Eye (tissue), 1 donor: ENCODE data around the gene PDZK1IP1.
A peak's percentile ranks its signal among the peaks of the same experiment; 100 is the strongest.
"Not testable (repeated sequence)": the region's sequence is repeated elsewhere in the genome, so short reads cannot be mapped to it uniquely, and the experiment has no call there.

Source experiments
- DNase-seq: peaks from one replicate; pipeline ENCODE4 v3.0.0-alpha.2; 2015

Gene PDZK1IP1

DNA sequence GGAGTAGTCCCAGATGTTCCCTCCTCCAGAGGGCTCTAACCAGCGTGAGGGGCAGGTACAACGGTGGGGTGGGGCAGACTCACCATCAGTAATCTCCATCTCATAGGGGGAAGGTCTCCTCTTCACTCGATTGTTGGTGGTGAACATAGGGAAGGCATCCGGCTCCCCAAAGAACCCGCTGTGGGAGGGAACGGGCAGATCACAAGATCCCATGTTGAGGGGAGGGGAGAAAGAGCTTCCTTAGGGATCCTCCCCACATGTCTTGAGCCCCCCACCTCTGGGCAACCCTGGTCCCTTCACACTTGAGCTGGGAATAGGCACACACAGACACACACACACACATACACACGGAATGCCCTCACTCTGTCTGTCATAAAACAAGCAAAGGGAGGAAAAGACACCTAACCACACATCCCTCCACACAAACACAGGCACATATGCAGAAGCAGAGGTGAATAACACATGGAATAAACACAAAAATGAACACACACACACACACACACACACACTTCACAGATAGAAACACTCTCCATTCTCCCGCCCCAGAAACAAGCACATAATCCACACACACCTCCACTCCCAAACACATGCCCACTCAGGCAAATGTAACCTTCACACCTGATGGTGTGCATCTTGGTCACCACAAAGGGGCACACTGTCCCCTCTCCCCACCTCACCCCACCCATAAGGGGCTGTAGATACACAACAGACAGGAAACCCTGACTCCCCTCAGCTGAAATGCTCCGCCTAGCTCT, 34.3 kb upstream of the PDZK1IP1 start:
- DNase-seq = peak; percentile 15

GRCh38 chr1:47223174-47223920, 33.5 kb upstream of the PDZK1IP1 start:
- DNase-seq = peak; percentile 2

GRCh38 chr1:47222476-47222875, 32.6 kb upstream of the PDZK1IP1 start:
- DNase-seq = no peak

DNA sequence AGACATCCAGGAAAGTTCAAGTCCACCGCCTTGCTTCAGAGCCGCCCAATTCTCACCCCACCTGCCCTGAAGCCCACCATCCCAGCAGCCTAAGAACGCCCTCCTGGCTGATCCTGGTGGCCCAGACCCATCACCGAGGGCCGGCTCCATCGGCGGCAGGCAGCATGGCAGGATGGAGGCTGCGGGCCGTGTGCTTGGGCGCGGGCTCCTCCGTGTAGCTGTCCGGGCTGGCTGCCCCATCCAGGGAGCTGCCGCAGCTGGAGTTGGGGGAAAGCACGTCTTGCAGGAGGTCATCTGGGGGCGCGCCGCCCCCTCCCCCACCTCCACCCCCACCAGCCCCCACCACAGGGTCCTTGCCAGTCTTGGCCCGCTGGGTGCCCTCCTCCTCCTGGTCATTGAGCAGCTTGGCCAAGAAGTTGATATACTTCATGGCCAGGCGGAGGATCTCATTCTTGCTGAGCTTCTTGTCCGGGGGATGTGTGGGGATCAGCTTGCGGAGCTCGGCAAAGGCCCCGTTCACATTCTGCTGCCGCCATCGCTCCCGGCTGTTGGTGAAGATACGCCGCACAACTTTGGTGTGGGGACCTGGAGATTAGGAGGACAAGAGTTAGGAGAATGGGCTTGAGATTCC, 29.9 kb upstream of the PDZK1IP1 start:
- DNase-seq = no peak

DNA sequence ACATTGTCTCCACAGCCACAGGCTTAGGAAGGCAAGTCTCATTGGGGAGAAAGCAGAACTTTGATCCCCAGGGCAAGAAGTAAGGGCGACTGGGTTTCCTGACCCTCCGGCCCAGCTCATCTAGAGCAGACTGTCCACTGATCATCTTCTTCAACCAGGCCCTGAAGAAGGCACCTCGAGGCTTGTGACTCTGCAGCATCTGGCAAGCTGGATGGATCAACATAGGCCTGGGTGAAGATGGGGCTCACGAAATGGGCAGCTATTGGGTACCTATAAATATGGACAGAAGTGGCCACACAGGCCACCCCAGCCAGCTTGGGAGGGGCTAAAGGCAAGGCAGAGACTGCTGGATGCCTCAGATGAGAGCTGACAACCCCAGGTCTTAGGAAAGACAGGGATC, 29.2 kb upstream of the PDZK1IP1 start:
- no peak for DNase-seq

- no peak for DNase-seq
Observed at GRCh38 chr1:47216278-47217059, 26.6 kb upstream of the PDZK1IP1 start.

DNA sequence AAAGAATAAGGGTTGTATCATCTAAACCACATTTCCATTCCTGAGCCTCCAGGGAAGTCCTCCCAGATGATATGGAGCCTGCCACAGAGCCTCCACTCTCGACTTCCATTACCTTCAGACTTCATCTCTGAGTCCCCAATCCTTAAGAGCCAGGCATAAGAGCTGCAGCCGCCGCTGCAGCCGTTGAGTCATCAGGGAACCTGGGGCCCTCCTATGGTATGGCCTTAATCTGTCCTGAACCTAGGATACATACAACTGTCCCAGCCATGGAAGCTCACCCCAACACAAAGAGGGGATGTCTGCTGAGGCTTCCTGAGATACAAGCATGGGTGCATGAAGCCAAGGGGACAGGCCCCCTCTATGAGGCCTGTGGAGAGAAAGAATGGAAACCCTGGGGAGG, 25.9 kb upstream of the PDZK1IP1 start:
- DNase-seq = no peak

DNA sequence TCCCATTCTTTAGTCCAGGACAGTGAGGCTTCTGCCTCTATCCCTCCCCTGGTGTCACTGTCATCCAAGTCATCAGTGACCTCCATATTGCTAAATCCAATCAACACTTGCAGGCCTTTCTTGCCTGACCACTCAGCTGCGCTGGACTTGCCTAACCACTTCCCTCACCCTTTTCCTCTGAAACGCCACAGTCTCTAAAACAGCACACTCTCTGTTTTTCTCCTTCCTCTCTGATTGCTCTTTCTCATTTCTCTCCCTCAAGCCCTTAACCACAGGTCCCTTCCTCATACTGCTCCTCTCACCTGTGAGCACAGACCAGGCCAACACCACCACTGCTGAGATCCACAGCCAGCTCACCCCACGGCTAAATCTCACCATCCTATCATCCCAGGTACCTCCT, 24.7 kb upstream of the PDZK1IP1 start:
- DNase-seq = no peak

DNA sequence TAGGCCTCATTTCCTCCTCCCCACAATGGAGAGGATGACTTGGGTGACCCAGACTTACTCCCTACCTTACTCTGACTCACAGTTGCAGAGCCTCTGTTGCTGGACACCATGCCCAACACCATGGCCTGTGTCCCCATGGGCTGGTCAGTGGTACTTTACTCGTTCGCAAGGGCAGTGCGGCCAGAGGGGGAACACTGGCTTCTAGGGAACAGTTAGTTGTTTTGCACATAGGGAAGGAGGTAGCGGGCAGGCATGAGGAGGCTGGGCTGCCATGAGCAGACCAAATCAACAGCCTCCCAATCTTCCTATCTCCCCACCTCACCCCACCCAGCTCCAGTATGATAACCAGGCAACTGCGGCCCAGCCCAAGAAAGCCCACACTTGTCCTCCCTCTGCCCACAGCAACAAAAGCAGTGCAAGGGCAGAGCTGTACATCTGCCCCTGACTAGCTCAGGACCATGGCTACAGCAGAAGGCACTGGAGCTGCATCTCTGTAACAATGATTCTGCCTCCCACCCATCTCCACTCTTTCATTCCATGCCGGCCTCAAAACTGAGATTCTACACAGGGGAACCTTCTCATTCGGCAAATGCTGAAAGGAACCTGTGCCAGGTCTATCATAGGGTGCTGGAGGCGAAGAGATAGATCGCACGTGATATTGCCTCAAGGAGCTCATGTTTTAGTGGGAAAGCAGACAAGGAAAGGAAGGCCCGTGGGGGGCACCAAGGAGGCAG, 23.6 kb upstream of the PDZK1IP1 start:
- no peak for DNase-seq

DNA sequence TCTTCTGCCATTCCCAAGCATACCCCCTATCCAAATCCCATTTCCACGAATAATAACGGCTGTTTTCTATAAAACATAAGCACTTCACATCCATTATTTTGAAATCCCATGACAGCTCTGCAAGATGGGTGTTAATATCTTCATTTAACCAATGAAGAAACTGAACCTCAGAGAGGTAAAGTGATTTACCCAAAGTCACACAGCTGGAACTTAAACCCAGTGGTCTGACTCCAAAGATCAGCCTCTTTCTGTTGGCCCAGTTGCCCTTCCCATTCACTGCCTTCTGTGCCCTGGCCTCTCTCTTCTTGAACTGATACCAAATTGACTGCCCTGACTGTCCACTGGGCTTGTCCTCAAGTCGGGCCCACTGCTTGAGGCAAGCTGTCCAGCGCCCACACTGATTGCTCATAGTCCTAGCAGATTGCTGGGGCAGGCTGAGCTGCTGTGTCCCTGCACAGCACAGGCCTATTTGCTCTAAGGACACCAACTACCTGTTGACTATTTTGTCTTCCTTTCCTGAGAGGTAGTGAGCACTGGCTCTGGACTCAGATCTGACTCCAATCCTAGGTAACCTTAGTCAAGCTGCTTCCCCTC, 22.9 kb upstream of the PDZK1IP1 start:
- no peak for DNase-seq

DNA sequence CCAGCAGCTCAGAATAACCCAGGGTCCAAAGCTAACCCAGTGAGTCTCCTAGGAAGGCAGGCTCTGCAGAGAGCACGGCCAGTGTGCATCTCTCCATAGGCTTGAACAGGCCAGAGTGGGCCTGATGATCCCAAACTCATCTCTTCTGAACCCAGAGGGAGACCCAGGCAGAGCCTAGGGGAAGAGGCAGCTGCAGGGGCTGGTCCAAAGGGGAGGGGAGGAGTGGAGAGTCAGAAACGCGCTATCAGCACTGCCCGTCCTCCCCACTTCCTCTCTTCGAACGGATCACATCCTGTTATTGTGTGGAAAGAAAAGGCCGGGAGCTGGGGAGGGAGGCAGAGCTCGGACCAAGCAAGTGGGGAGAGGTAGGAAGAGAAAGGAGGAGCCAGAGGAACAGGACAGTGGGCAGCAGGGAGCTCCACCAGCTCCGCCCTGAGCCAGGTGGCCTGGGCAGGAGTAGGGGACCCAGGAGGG, 22.0 kb upstream of the PDZK1IP1 start:
- no peak for DNase-seq

GRCh38 chr1:47210666-47211065, 20.8 kb upstream of the PDZK1IP1 start:
- no peak for DNase-seq

GRCh38 chr1:47209725-47210325, 20.0 kb upstream of the PDZK1IP1 start:
- DNase-seq = no peak

- peak; percentile 5 for DNase-seq
Observed at GRCh38 chr1:47209091-47209490, 19.3 kb upstream of the PDZK1IP1 start.

GRCh38 chr1:47208374-47208850, 18.6 kb upstream of the PDZK1IP1 start:
- peak; percentile 16 for DNase-seq

DNA sequence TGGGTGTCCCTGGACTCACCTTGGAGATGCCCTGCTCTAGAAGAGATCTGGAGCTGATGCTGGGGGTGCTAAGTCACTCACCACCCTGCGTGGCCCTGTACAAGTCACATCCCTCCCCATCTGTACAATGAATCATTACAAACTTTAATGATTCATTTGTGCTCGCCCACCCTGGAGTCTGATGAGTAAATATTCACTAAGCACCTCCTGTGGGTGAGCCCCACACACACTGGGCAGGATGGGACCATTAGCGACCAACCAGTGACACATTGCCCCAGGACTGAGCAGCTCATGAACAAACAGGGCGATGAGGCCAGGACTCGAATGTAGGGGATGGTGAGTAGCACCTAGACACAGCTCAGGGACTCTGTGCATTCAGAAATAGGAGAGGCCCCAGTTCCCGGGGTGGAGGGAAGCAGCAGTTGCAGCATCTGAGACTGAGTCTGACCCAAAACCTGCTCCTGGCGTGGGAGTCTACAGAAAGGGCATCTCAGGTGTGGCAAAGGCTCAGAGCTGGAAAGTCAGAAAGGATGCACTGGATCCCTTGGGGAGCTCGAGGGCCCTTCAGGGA, 18.1 kb upstream of the PDZK1IP1 start:
- DNase-seq = no peak

DNA sequence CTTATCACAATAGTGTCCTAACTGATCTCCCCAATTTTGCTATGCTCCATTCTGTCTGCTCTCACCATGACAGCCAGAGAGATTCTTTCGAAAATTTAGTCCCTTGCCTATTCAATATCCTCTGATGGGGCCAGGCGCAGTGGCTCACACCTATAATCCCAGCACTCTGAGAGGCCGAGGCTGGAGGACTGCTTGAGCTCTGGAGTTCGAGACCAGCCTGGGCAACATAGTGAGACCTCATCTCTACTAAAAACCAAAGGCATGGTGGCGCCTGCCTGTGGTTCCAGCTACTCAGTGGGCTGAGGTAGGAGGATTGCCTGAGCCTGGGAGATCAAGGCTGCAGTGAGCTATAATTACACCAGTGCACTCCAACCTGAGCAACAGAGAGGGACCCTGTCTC, 16.1 kb upstream of the PDZK1IP1 start:
- no peak for DNase-seq

- DNase-seq = not testable (repeated sequence)
Observed at GRCh38 chr1:47203504-47203903, 13.7 kb upstream of the PDZK1IP1 start.

DNA sequence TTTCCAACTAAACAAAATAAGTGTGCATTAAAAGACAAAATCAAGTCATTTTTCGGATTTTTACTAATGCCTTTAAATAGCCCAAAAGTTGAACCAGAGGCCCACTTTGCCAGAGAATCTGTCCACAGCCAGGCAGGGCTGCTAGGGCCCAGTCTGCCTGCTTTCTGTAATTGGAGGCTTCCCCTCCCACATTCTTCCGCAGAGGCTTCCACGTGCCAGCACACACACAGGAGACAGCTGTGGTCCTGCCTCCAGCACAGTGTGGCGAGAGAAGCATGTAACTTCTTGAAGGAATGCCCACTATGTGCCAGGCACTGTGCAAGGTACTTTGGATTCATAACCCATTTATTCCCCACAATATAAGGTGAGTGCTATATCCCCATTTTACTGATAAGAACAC, 11.3 kb upstream of the PDZK1IP1 start:
- no peak for DNase-seq

DNA sequence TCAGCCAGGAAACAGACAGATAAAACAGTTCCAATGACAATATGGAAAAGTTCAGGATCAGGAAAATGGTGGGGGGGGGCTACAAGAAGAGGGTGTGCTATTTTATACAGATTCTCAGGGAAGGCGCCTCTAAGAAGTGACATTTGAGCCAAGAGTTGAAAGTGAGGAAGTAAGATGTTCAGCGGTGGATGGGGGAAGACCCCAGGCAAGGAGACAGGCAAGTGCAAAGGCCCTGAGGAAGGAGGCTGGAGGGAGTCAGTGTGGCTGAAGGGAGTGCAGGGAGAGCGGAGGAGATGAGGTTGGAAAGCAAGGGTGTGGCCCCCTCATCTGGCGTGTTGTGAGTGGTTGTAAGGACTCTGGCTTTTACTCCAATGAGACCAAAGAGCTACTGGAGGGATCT, 8.4 kb upstream of the PDZK1IP1 start:
- DNase-seq = no peak

- DNase-seq = no peak
Observed at GRCh38 chr1:47196622-47197021, 6.8 kb upstream of the PDZK1IP1 start.
